Neuronal stem cell (in vitro differentiated cells): Measurements from ENCODE around the gene XXYLT1.

Experiments
- DNase-seq: peaks from one replicate; pipeline ENCODE4 v3.0.0-alpha.2; 2013; ENCODE audit warnings: low spot score
- H2AFZ ChIP-seq: one replicate; pipeline ENCODE4 v1.6.1; 2013; ENCODE audit warnings: mild to moderate bottlenecking, low read length, inconsistent platforms
- H2AK5ac ChIP-seq: 2 replicates; pipeline ENCODE4 v1.6.1; 2013; ENCODE audit warnings: low read depth, mild to moderate bottlenecking, inconsistent platforms, low read length, moderate library complexity, mixed read lengths
- H2BK120ac ChIP-seq: 2 replicates; pipeline ENCODE4 v1.6.1; 2013; ENCODE audit warnings: low read depth, mild to moderate bottlenecking, inconsistent platforms, low read length, moderate library complexity, mixed read lengths
- H2BK12ac ChIP-seq: one replicate; pipeline ENCODE4 v1.6.1; 2013; ENCODE audit warnings: low read length, inconsistent platforms
- H2BK15ac ChIP-seq: 2 replicates; pipeline ENCODE4 v1.6.1; 2013; ENCODE audit warnings: mild to moderate bottlenecking, low read length, inconsistent platforms, mixed read lengths
- H2BK5ac ChIP-seq: one replicate; pipeline ENCODE4 v1.6.1; 2013; ENCODE audit warnings: inconsistent platforms, mild to moderate bottlenecking, low read length, moderate library complexity
- H3K14ac ChIP-seq: one replicate; pipeline ENCODE4 v1.6.1; 2013; ENCODE audit warnings: low read length, inconsistent platforms
- H3K18ac ChIP-seq: 2 replicates; pipeline ENCODE4 v1.6.1; 2013; ENCODE audit warnings: low read length, inconsistent platforms
- H3K23ac ChIP-seq: 2 replicates; pipeline ENCODE4 v1.6.1; 2013; ENCODE audit warnings: low read depth, mild to moderate bottlenecking, mixed read lengths, low read length, inconsistent platforms; ENCODE audit not compliant: poor library complexity
- H3K27ac ChIP-seq: replicated peaks from 3 replicates; pipeline ENCODE4 v1.5.1; 2013; ENCODE audit warnings: low read length, inconsistent platforms
- H3K27me3 ChIP-seq, 3 experiments: 2 replicates each; pipeline ENCODE4 v1.6.1; 2013; ENCODE audit warnings: low read length in 3 of 3, mild to moderate bottlenecking in 2 of 3, inconsistent platforms in 1 of 3, low read depth in 1 of 3, mixed read lengths in 1 of 3, moderate library complexity in 1 of 3; ENCODE audit not compliant: control insufficient read depth in 3 of 3, insufficient read depth in 3 of 3
- H3K36me3 ChIP-seq, 2 donors: replicated peaks in 1 of 2; 2 replicates each; pipeline ENCODE4 v1.6.1; 2013; ENCODE audit warnings: low read length in 2 of 2; ENCODE audit not compliant: control insufficient read depth in 2 of 2, insufficient read depth in 2 of 2
- H3K4ac ChIP-seq: 2 replicates; pipeline ENCODE4 v1.6.1; 2013; ENCODE audit warnings: inconsistent platforms, mild to moderate bottlenecking, low read length, moderate library complexity
- H3K4me1 ChIP-seq, 2 donors: 1 replicate in 1 of 2; 2 replicates in 1 of 2; pipeline ENCODE4 v1.6.1; 2013; ENCODE audit warnings: low read length in 2 of 2, low read depth in 1 of 2; ENCODE audit not compliant: control insufficient read depth in 2 of 2, insufficient read depth in 1 of 2
- H3K4me2 ChIP-seq: one replicate; pipeline ENCODE4 v1.6.1; 2013; ENCODE audit warnings: mild to moderate bottlenecking, low read length, inconsistent platforms; ENCODE audit not compliant: insufficient read depth, poor library complexity, severe bottlenecking
- H3K4me3 ChIP-seq, 2 donors: 2 replicates each; pipeline ENCODE4 v1.5.1; 2013; ENCODE audit warnings: low read length in 2 of 2, mild to moderate bottlenecking in 2 of 2, inconsistent platforms in 1 of 2, moderate library complexity in 1 of 2
- H3K79me1 ChIP-seq: one replicate; pipeline ENCODE4 v1.6.1; 2013; ENCODE audit warnings: low read depth, mild to moderate bottlenecking, inconsistent platforms, low read length, moderate library complexity
- H3K9ac ChIP-seq: one replicate; pipeline ENCODE4 v1.6.1; 2013; ENCODE audit warnings: mild to moderate bottlenecking, low read depth, low read length, inconsistent platforms; ENCODE audit not compliant: poor library complexity
- H3K9me3 ChIP-seq, 2 donors: replicated peaks in 1 of 2; 2 replicates each; pipeline versions ENCODE3 to v1.6.1; 2013; ENCODE audit warnings: low read length in 2 of 2, mild to moderate bottlenecking in 2 of 2, inconsistent platforms in 1 of 2, low read depth in 1 of 2, mixed read lengths in 1 of 2, moderate library complexity in 1 of 2; ENCODE audit not compliant: control insufficient read depth in 2 of 2, insufficient read depth in 1 of 2
- H4K8ac ChIP-seq: one replicate; pipeline ENCODE4 v1.6.1; 2013; ENCODE audit warnings: low read depth, mild to moderate bottlenecking, inconsistent platforms, low read length, moderate library complexity
- H4K91ac ChIP-seq: one replicate; pipeline ENCODE4 v1.6.1; 2013; ENCODE audit warnings: low read length, low read depth, mild to moderate bottlenecking, inconsistent platforms; ENCODE audit not compliant: poor library complexity
- WGBS, 2 donors: extraction: QIAGEN DNeasy Blood & Tissue Kit; methylation state at CpG; one replicate each; pipeline ENCODE4 v1.1.7; 2013; ENCODE audit warnings: missing lambda C conversion rate in 2 of 2, mixed read lengths in 1 of 2; ENCODE audit not compliant: insufficient read length in 2 of 2, insufficient replicate concordance in 1 of 2; ENCODE audit errors: extremely low coverage in 2 of 2; 5-methylcytosine and 5-hydroxymethylcytosine counted together

XXYLT1 gene

GRCh38 chr3:195208183-195208582, 62.8 kb downstream of the XXYLT1 start:
- H3K14ac ChIP-seq: peak overlapping the region; percentile 78
- H2AK5ac ChIP-seq: no peak overlapping the region
- no peak for DNase-seq
- WGBS, 2 donors: no CpG with 5 or more reads among the region's 9 CpGs
- no peaks in the 10 kb centered on the region for H3K27me3 ChIP-seq
- H2BK15ac ChIP-seq: no peak overlapping the region
- peak overlapping the region; percentile 30 for H3K18ac ChIP-seq
- H2AFZ ChIP-seq: no peak overlapping the region
- no peak overlapping the region for H3K4ac ChIP-seq
- H3K4me3 ChIP-seq: no peak overlapping the region
- no peak overlapping the region for H3K4me2 ChIP-seq
- no peak overlapping the region for H4K91ac ChIP-seq
- no peak overlapping the region for H3K23ac ChIP-seq
- H3K4me1 ChIP-seq: peaks cover 21 to 30% of the 10 kb centered on the region in 2 donors
- no peak overlapping the region for H3K9ac ChIP-seq
- no peak overlapping the region for H3K27ac ChIP-seq
- H3K79me1 ChIP-seq: peaks cover 12% of the 10 kb centered on the region
- no peaks in the 10 kb centered on the region for H3K36me3 ChIP-seq
- no peak overlapping the region for H4K8ac ChIP-seq
- peaks cover 5 to 11% of the 10 kb centered on the region in 2 donors for H3K9me3 ChIP-seq
- H2BK5ac ChIP-seq: peak overlapping the region; percentile 15
- H2BK120ac ChIP-seq: no peak overlapping the region
- no peak overlapping the region for H2BK12ac ChIP-seq

- no peak overlapping the region for H3K4ac ChIP-seq
- no peak overlapping the region for H3K9ac ChIP-seq
- H4K8ac ChIP-seq: no peak overlapping the region
- H3K23ac ChIP-seq: no peak overlapping the region
- peak overlapping the region; percentile 17 for H3K18ac ChIP-seq
- H3K4me2 ChIP-seq: no peak overlapping the region
- no peaks in the 10 kb centered on the region for H3K36me3 ChIP-seq
- WGBS, 2 donors: no CpG with 5 or more reads among the region's 3 CpGs
- no peak overlapping the region for H4K91ac ChIP-seq
- no peak for DNase-seq
- H2BK120ac ChIP-seq: no peak overlapping the region
- no peaks in the 10 kb centered on the region for H3K27me3 ChIP-seq
- no peak overlapping the region for H2BK5ac ChIP-seq
- H3K9me3 ChIP-seq: peaks cover 5 to 7% of the 10 kb centered on the region in 2 donors
- H3K79me1 ChIP-seq: peaks cover 12% of the 10 kb centered on the region
- H3K14ac ChIP-seq: no peak overlapping the region
- no peak overlapping the region for H2AFZ ChIP-seq
- no peak overlapping the region for H3K4me3 ChIP-seq
- H2BK15ac ChIP-seq: no peak overlapping the region
- H3K4me1 ChIP-seq: peaks cover 21 to 34% of the 10 kb centered on the region in 2 donors
- no peak overlapping the region for H2AK5ac ChIP-seq
- no peak overlapping the region for H3K27ac ChIP-seq
- no peak overlapping the region for H2BK12ac ChIP-seq
Observed at GRCh38 chr3:195207731-195208130, 63.2 kb downstream of the XXYLT1 start.

GRCh38 chr3:195207056-195207455, 63.9 kb downstream of the XXYLT1 start:
- H3K79me1 ChIP-seq: peaks cover 12% of the 10 kb centered on the region
- no peak overlapping the region for H3K27ac ChIP-seq
- H2BK120ac ChIP-seq: no peak overlapping the region
- peak overlapping the region; percentile 47 for H2AK5ac ChIP-seq
- no peak overlapping the region for H4K91ac ChIP-seq
- no peak overlapping the region for H3K4me3 ChIP-seq
- H3K23ac ChIP-seq: peak overlapping the region; percentile 34
- no peak overlapping the region for H3K18ac ChIP-seq
- no peak overlapping the region for H3K14ac ChIP-seq
- H3K27me3 ChIP-seq: no peaks in the 10 kb centered on the region
- no peaks in the 10 kb centered on the region for H3K36me3 ChIP-seq
- H3K4me1 ChIP-seq: peaks cover 21 to 34% of the 10 kb centered on the region in 2 donors
- H2BK12ac ChIP-seq: no peak overlapping the region
- H3K9ac ChIP-seq: no peak overlapping the region
- H2BK5ac ChIP-seq: no peak overlapping the region
- no CpG with 5 or more reads among the region's 9 CpGs for WGBS, 2 donors
- H3K4me2 ChIP-seq: no peak overlapping the region
- no peak overlapping the region for H2AFZ ChIP-seq
- H4K8ac ChIP-seq: no peak overlapping the region
- no peak overlapping the region for H3K4ac ChIP-seq
- DNase-seq: no peak
- H3K9me3 ChIP-seq: peaks cover under 1 to 5% of the 10 kb centered on the region in 2 donors
- H2BK15ac ChIP-seq: peak overlapping the region; percentile 59

- Histone ChIP-seq H4K8ac (no peak overlapping the region), H3K4me1 (peaks cover 18 to 27% of the 10 kb centered on the region in 2 donors), H3K79me1 (peaks cover 12% of the 10 kb centered on the region), H3K18ac (peak overlapping the region; percentile 85), H2BK120ac (no peak overlapping the region), H2BK12ac (no peak overlapping the region), H3K9ac (peak overlapping the region; percentile 27), H4K91ac (no peak overlapping the region), H2BK5ac (no peak overlapping the region), H2AFZ (no peak overlapping the region), H3K9me3 (peaks cover 3 to 5% of the 10 kb centered on the region in 2 donors), H3K4me2 (no peak overlapping the region), H2BK15ac (no peak overlapping the region), H3K14ac (peak overlapping the region; percentile 42), H3K23ac (no peak overlapping the region), H3K27me3 (no peaks in the 10 kb centered on the region), H3K4ac (no peak overlapping the region), H3K4me3 (peak overlapping the region in 1 of 2 donors; percentile 1), H2AK5ac (peak overlapping the region; percentile 57), H3K36me3 (no peaks in the 10 kb centered on the region), H3K27ac (no peak overlapping the region)
- DNase-seq: peak; percentile 26
- WGBS, 2 donors: no CpG with 5 or more reads among the region's 13 CpGs
Observed at GRCh38 chr3:195204360-195205163, 66.4 kb downstream of the XXYLT1 start.
